ENCODE data around the gene TRAPPC12.

TRAPPC12 gene

DNA sequence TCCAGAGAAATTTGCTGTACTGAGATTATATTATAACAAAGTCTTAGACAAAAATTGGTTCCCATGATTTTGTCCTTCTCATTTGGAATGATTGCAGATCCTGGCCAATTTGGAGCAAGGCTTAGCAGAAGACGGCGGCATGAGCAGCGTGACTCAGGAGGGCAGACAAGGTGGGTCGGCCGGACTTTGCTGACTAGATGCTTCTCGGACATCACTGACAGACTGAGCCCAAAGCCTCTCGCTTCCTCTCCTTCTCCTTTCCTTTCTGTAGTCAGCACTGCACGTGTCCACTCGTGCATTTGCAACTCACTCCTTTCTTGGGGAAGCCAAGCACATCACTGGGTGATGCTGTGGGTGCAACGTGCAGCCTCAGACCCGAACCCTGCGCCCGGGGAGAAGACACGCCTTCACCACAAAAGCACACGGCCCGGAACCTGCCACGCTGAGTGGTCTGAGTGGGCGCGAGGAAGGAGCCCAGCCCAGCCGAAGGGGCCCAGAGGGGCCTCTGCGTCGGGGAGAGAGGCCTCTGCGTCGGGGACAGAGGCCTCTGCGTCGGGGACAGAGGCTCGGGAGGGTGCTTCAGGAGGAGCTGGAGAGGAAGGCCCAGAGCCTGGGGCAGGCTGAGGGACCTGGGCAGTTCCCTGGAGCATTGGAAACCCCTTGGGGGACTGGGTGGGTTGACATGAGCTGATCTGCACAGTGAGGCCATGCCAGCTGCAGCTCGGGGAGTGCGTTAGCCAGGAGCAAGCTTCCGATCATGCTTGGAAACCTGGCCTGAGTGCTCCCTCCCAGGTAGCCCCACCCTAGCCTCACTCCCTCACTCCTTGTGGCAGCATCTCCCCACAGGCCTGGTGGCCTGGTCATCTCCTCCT is 78.3 kb downstream of the TRAPPC12 start:
- DNase-seq = no peak

DNA sequence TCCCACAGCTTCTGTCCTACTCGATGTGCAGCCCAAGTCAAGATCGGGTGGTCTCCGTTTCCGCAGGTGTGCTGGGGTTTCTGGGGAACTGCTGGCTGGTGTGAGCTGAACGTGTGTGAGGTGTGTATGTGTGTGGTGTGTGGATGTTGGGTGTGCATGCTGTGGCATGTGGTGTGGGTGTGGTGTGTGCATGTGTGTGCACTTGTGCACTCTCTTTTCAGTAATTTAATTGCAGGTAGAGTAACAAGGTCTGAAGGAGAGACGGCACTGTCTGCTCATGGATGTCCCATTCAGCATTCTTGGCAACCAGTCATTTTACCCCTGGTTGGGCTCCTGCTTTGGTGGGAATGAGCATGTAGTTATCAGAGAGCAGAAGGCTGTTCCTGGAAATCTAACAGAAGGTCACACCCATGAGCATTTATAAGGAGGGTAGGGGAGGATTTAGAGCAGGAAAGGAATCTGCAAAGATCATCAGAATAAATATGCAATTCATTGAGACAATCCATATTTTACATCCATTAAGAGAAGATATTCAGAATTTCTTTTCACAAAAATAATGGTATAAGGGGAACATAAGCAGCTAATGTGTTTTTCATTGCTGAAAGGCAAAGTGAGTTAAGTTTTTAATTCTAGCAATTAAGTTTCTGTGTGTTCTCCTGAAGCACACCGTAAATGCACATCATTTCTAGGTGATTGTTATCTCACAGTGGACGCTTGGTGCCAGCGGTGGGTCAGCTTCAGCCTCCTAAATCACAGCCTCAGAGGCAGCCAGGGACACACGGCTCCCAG is 79.1 kb downstream of the TRAPPC12 start:
- no peak for DNase-seq

DNA sequence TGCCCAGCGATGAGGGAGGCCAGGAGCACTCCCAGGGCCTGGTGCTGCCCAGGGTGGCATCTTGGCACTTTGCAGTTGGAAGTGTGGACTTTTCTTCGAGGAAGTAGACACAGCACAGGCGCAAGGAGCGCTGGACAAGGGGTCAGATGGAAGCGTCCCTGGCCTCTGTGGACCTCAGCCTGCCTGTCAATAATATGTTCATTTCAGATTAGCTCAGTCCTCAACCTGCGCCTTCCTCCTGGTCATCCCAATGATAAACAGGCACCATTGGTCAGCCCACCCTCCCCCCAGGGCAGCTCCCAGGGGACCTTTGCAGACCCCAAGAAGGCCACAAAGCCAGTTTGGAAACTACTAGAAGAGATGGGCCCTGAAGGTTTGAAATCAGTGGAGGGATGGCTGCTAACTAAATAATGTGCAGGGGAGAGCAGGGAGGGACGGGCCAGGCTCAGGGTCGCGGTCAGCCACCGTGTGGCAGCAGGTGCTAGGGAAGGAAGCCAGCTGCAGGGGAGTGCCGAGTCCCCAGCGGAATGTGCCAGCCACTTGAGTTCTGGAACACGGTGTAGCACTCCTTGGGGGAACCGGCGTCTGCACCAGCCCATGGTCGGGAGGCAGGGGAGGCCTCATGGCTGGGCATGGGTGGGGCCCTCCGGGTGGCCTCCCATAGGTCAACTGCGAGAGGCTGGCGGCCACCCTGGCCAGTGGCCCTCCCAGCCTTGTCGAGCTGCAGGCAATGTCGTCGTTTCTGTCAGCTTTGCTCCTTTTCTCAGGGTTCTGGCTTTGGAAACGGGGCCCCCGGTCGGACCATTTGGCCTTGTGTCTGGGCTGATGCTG is 79.9 kb downstream of the TRAPPC12 start:
- no peak for DNase-seq

DNA sequence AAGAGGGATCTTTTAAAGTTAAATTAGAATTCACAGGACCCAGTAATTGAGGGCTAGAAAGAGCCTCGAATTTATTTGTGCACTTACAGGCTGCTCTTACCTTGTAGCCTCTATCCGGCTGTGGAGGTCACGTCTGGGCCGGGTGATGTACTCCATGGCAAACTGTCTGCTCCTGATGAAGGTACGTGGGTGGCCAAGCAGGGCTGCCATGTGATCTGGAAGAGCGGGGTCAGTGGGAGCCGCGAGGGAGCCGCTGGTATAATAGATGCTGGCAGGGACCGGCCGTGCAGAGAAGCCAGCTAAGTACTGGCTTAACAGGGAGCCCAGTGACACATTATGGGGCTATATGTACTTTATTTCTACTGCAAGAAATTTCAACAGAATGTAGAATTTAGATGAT is 80.7 kb downstream of the TRAPPC12 start:
- no peak for DNase-seq

DNA sequence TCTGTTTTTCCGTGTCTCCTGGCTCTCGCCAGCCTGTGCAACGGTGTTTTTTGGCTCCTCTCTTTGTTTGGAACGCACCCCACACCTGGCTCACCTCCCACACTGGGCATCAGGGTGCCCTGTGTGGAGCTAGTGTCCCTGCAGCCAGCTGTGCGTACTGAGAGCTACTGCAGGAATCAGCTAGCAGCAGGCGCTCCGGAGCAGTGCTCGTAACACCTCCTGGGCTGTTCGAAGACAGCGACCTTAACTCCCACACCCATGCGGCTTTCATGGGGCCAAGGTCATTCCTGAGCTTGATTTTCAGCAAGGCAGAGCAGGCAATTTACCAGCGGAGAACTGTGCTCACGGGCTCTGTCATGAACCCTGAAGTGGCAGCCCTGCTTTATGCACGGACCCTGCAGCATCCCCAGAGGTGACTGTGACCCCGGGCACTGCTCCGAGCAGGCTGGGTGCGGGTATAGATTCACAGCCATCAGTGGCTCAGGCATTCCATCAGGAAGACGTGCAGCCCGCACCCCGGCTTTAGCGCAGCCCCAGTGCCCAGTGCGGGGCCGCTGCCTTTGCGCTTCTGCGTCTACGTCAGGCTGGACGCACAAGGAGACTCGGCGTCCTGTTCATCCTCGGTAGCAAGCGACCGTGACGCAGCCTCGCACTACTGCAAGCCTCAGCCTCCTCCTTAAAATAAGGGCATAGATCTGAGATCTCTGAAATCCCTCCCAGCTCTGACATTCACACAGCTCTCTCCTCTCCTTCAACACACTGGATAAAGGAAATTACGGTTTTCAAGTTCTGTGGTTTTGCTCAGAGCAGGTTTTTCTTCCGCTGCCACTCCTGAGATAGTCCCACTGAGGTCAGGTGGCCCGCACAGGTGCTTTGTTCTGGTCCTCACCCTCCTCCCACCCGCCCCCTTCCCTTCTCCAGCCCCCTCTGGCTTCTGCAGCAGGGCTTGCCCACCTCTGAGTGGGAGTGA is 81.6 kb downstream of the TRAPPC12 start:
- no peak for DNase-seq

DNA sequence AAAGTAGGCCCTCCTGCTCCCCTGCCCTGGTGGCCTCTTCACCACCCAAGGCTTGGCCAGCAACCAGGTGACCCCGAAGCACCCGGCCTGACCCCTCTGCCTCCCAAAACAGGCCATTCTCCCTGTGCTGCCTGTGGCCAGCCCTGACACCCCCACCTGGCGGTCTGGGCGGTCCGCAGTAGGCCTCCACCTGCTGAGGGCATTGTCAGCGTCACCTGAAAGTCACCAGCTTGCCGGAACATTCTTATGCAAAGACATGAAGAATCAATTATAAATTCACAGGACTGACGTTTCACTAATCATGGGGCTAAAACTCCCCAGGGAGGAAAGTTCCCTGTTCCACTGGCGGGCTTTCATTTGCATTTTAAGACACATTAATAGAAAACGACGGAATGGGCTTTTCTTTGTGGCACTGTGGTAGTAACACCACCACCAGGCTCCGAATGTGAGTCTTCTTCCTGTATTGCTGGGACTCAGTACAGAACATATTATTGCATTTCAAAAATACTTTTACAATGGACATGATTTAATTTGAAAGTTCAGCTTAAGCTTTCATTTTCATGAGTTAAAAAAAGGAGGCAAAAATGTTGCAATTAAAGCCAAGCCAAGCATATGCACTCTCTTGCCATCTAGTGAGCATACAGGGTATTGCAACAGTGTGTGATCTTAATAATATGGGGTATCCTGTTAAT is 82.5 kb downstream of the TRAPPC12 start:
- peak in 1 of 2 donors; percentile 64 for DNase-seq

DNA sequence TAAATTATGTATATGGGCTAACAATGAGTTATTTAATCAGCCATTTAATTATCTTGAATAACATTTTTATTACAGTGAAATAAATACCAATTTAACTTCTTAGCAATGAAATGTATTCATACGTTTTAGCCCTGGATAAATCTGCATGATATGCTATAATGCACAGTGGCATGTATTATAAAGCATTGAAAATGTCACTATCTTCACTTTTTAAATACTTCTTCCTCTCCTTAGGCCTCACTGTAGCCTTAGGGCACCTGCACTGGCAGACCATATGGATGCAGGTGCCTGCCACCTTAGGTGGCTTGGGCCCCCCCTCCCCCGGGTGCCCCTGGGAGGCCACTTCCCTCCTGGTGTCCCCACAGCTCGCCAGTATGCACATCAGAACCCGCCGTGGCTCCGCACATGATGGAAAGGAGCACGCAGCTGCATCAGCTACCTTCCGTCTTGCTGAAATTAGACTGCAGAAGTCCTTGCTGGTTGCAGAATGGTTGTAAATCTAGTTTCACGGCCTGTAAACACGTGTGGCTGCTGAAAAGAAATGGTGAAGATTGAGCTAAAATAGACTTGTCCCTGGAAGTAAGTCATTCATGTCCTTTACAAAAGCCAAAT is 83.1 kb downstream of the TRAPPC12 start:
- no peak for DNase-seq

DNA sequence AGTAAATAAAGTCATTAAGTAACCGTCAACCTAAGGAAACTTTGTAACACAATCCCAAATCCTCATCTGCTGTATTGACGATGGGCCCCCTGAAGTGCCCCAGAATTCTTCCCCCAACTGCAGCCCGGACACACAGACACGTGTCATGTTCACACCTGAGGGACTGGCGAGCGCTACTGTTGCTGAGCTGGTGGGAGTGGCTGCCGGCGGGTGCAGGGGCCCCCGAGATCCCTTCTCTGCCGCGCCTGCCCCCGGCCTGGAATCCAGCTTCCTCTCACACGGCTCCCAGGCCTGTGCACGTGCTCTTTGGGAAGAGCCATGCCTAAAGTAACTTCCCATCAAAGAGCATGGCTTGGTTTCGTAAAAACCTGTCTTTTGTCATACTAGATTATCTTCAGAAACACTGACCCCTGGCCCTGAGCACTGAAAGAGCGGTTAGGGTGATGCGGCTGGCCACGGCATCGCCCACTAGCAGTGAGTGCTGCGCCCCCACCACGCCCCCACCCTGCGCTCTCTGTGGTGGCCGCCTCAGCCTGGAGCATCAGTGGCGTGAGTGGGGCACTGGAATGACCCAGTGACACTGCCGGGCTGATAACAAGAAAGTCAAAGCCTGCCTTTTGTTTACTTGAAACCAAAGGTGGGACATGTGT is 83.8 kb downstream of the TRAPPC12 start:
- DNase-seq = no peak

DNA sequence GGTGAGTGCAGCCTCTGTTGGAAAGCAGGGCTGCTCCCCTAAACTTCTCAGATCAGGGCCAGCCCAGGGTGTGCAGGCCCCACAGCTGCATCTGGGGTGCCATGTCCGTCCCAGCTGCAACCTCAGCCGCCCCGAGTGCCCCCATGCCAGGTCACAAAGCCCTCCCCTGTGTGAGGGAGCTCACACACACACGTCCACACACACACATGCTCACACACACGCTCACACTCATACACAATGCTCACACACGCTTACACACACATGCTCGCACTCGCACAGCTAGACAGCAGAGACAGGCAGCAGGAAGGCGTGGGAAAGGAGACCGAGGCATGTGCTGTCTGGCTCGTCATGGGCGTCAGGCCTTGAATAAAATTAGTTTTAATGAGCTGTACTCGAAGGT is 84.5 kb downstream of the TRAPPC12 start:
- no peak for DNase-seq

DNA sequence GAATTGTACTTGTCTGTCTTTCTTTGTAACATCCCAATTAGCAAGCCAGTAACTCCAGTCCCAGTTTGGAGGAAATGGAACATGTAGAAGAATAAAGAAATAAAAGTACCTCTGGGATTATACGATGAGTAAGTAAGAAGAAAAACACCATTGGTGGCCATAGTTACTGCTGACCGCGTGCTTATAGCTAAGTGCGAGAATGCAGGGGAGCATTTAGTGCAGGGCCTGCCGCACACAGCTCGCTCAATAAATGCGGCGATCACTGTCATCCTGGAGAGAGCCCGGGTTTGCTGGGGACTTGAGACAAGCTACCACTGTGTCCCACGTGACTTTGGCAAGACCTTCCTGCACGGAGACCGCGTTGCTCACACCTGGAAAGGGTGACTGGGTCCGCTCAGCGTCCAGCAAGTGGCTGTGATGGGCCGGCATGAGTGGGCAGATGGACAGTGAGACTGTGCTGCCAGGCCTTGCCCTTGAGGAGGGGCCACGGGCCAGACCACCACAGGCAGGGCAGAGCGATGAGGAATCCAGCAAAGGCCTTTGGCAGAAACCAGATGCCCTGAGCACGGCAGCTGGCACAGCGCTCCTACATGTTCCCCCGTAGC is 85.0 kb downstream of the TRAPPC12 start:
- no peak for DNase-seq

DNA sequence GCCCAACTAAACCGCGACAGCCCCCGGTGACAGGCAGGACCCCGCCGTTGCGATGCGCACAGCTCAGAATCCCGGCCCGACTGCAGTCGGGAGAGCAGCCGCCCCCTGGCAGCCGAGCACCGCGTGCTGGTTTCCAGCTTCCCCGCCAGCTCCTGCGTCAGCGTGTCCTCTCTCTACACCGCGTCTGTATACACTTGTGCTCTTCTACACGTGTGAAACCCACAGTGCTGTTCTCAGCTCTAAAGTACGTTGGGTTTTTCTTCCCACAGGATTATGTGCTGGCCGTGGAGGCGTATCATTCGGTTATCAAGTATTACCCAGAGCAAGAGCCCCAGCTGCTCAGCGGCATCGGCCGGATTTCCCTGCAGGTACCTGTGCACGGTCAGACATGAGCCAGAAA is 85.8 kb downstream of the TRAPPC12 start:
- no peak for DNase-seq

DNA sequence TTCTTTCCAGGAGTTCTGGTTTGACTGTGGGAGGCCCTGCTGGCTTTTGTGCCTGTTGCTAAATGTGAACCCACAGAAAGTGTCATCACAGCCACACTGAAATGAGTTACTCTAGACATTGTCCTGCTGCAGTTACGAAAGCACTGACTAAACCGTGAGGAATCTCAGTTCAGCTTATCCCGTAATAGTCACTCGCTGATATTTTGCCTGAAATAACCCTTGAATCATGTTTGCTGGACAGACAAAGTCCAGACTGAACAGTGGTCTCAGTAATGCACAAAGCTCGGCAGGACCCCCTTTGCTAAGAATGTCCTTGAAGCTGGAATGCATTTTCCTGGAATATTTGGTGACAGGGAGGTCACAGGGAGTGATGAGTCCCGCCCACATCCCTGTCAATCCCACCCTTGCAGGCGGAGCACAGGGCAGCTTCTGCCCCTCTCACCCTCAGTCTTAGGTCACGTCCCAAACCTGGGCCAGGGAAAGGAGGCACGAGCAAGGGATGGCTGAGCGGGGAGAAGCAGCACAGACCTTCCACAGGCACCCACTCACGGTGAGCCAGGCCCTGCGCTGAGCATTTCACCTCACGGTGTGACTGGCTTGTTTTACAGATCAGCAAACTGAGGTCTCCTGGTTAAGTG is 86.5 kb downstream of the TRAPPC12 start:
- no peak for DNase-seq

DNA sequence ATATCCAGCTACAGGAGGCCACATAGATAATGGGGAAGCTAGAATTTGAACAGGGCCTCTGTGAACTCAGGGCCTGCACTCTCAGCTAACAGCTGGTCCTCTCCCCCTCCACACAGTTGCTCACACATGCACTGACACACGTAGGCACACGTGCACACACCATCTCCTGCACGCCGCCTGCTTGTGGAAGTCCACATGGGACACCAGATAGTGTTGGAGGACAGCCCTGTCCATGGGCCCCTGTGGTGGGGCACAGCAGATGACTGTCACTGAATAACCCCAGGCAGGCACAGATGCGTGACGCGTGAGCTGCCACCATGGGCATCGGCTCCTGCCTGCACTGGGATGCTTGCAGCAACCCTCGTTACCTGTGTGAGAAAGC is 87.0 kb downstream of the TRAPPC12 start:
- no peak for DNase-seq

DNA sequence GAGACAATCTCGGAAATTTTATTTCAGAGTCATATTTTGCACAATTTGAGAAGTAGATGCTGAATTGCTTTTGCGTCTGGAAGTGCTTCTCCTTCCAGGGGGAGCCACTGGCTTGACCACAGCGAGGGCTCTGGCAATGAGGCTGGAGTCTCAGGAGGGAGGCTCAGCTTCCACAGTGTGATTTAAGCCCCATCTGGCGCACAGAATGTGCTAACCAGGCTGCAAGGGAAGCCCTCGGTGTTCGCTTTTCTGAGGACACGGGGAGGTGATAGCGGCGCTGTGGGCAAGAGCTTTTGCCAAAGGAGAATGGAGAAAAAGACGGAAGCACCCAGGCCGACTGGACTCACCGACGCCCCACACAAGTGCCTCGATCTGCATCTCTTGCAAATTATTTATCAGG is 87.5 kb downstream of the TRAPPC12 start:
- no peak for DNase-seq

DNA sequence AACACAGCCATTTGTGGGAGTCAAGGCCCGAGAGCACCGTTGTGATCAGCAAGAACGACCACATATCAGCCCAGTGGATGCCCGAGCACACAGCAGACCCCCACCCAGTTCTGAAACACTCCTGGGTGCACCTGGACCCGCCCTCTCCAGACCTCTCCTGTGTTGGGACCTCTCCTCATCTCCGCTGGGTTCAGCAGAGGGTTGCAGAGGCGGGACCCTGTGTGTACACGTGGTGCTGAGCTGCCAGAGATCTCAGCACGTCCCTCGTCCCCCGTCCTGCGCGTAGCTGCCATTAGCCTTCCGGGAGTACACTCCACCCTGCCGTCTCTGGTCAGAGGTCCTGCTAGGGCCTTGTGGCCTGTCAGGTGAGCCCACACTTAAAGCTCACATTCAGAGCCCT is 88.2 kb downstream of the TRAPPC12 start:
- DNase-seq = no peak

DNA sequence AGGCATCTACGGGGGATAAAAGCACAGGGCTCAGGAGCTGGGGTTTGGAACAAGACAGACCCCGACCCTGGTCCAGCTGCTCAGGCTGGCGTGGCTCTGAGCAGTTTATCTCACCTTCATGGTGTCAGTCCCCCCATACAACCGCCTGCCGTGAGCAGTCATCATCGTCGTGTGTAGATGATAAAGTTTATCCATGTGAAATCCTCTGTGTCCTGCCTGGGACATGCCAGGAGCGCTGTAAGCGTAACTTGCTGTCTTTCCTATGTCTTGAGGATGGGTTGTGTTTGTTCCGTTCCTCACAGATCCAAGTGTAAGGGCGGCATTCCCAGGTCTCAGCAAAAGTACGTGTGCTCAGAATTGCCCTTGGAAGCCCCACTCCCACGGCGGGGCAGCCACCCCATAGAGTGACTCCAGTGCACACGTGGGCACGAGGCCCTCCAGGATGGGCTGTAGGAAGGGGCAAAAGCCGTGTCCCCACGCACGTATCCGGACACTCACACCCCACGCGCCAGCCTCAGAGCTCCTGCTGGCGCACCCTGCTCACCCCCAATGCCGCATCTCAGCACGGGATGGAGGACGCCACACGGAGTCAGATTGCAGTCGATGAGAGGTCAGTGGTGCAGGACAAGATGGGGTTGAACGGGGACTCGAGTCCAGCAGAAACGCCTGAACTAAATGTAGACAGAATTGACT is 88.9 kb downstream of the TRAPPC12 start:
- DNase-seq = no peak

DNA sequence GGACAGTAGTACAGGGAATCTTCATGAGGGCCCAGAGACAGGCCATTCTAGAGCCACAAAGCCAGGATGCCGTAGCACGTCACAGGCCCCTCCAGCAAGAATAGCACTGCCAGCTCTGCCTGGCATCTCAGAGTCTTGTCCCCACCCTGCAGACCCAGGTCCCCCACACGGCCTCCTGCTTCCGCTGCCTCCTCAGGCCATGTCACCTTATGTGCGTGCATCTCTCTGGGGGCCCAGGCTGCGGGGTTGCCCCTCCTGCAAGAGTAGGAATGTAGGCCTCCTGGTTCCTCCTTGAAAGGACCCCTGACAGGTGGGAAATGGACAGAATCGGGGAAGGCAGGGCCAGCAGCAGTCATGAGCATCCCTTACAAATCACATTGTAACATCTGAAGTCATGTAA is 90.0 kb downstream of the TRAPPC12 start:
- DNase-seq = no peak

DNA sequence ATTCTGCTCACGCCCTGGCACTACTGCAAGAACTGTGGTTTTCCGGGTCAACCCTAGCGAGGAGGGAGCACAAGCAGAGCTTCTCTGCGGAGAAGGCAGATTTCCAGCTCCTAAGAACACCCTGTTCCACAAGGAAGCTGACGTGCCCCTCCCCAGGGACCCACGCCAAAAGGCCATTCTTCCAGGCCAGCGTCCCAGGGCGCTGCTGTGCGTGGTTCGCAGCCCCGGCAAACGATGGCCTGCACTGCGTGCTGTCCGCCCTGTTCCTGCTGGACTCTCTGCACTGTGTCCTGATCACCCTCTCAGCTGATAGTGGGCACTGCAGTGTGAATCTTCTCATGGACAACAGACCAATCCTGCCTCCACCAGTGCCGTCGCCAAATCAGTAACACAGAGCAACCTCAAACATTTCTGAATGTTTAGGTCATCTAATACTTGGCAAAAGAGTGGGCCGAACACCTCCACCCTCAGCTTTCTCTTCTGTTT is 90.7 kb downstream of the TRAPPC12 start:
- no peak for DNase-seq
